H1 (cell line): ENCODE measurements around the gene RFX1. TPM values are rescaled to one million over a fixed set of nuclear protein-coding genes. Genes with fewer than 3 reads are reported as not detected.

ENCODE experiments used
- ASH2L ChIP-seq: fragments of 200-600, 300-600 bp; sonication (generic); IDR thresholded peaks from one replicate; pipeline ENCODE4 v1.7.1; 2017; ENCODE audit warnings: low read length
- HDAC2 ChIP-seq, 2 experiments: fragments of 300-600 bp in 1 of 2; sonication (generic) in 1 of 2; IDR thresholded peaks; 2 replicates each; pipeline ENCODE4 v1.6.1; 2011 to 2012; ENCODE audit warnings: low read depth in 2 of 2, low read length in 2 of 2, mild to moderate bottlenecking in 2 of 2, moderate library complexity in 2 of 2, borderline replicate concordance in 1 of 2, inconsistent platforms in 1 of 2
- MAFK ChIP-seq: IDR thresholded peaks from 2 replicates; pipeline ENCODE4 v1.6.1; 2012; ENCODE audit warnings: low read depth, mild to moderate bottlenecking, improper control_type of control experiment, low read length
- POLR2A ChIP-seq, 2 experiments: IDR thresholded peaks; 1 replicate in 1 of 2; 2 replicates in 1 of 2; pipeline ENCODE4 v1.6.1; 2011; ENCODE audit warnings: low read depth in 2 of 2, low read length in 2 of 2, mild to moderate bottlenecking in 2 of 2; ENCODE audit errors: control extremely low read depth in 1 of 2
- POLR2AphosphoS5 ChIP-seq: IDR thresholded peaks from 2 replicates; pipeline ENCODE4 v1.6.1; 2011; ENCODE audit warnings: low read depth, low read length
- polyA plus RNA-seq, 7 experiments: library from polyadenylated mRNA; depleted of rRNA in 3 of 7; stranded (reverse) in 5 of 7; unstranded in 2 of 7; fragments of >200 nt in 5 of 7; fragments of 200-250 nt in 2 of 7; gene quantifications; 1 replicate in 5 of 7; 2 replicates in 1 of 7; 4 replicates in 1 of 7; pipeline versions ENCODE4 v1.2.1 to v1.2.3, GENCODE V29; 2011 to 2013; ENCODE audit warnings: missing spikeins in 2 of 7, mixed read lengths in 2 of 7
- total RNA-seq: library from RNA; stranded (reverse); fragmentation: NEBNext Ultra II Directional; extraction: Animal tissue kit (Norgen Biotek cat#: 25700); gene quantifications from 2 replicates; pipeline ENCODE4 v1.2.1, GENCODE V29; 2021
- TF ChIP-seq, protein P1 (sequence below): fragments of 300-600 bp; sonication (generic); IDR thresholded peaks from 2 replicates; pipeline ENCODE4 v1.7.1; 2012; ENCODE audit warnings: low read length, moderate library complexity, mild to moderate bottlenecking, inconsistent platforms; ENCODE audit not compliant: insufficient replicate concordance
- TF ChIP-seq, protein P2 (sequence below): IDR thresholded peaks from 2 replicates; pipeline ENCODE4 v1.6.1; 2011; ENCODE audit warnings: low read length, improper control_type of control experiment

Gene RFX1
- total and polyA plus RNA-seq, 2 of the 8 experiments (the other 6 are each of a cell fraction or from before 2014, with no cell fraction given), result 4.9 to 17.0 TPM

DNA sequence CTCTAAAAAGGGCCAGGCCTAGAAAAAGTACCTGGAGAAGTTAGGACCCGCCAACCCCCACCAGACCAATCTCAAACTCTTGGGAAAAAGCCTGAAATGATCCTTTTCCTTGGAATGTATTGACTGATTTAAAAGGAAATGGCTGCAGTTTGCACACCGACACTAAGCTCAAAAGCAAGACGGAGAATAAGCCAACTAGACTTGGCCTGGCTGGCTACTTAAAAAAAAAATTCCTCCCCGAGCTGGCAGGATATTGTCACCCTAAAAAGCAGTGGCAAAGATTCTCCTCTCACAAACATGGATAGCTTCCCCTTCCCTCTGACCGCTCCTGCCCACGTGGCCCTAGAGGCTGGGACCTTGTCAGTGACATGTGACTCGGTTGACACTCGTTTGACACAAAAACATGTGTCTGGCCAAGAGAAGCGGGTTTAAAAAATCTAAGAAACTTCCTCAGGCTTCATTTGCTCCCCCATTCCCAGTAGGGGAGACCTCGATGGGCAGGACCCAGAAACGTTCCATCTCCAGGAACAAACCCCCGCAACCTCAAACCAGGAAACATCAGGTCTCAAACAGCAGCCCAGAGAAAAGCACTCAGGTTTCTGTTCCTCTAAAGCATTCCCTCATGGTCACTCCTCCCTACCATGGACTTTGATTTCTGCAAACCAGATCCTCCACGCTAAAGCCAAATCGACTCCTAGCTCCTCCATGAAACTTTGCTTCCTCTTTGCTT, 1.3 kb downstream of the RFX1 start (continued):
- TF ChIP-seq, protein P1, sequence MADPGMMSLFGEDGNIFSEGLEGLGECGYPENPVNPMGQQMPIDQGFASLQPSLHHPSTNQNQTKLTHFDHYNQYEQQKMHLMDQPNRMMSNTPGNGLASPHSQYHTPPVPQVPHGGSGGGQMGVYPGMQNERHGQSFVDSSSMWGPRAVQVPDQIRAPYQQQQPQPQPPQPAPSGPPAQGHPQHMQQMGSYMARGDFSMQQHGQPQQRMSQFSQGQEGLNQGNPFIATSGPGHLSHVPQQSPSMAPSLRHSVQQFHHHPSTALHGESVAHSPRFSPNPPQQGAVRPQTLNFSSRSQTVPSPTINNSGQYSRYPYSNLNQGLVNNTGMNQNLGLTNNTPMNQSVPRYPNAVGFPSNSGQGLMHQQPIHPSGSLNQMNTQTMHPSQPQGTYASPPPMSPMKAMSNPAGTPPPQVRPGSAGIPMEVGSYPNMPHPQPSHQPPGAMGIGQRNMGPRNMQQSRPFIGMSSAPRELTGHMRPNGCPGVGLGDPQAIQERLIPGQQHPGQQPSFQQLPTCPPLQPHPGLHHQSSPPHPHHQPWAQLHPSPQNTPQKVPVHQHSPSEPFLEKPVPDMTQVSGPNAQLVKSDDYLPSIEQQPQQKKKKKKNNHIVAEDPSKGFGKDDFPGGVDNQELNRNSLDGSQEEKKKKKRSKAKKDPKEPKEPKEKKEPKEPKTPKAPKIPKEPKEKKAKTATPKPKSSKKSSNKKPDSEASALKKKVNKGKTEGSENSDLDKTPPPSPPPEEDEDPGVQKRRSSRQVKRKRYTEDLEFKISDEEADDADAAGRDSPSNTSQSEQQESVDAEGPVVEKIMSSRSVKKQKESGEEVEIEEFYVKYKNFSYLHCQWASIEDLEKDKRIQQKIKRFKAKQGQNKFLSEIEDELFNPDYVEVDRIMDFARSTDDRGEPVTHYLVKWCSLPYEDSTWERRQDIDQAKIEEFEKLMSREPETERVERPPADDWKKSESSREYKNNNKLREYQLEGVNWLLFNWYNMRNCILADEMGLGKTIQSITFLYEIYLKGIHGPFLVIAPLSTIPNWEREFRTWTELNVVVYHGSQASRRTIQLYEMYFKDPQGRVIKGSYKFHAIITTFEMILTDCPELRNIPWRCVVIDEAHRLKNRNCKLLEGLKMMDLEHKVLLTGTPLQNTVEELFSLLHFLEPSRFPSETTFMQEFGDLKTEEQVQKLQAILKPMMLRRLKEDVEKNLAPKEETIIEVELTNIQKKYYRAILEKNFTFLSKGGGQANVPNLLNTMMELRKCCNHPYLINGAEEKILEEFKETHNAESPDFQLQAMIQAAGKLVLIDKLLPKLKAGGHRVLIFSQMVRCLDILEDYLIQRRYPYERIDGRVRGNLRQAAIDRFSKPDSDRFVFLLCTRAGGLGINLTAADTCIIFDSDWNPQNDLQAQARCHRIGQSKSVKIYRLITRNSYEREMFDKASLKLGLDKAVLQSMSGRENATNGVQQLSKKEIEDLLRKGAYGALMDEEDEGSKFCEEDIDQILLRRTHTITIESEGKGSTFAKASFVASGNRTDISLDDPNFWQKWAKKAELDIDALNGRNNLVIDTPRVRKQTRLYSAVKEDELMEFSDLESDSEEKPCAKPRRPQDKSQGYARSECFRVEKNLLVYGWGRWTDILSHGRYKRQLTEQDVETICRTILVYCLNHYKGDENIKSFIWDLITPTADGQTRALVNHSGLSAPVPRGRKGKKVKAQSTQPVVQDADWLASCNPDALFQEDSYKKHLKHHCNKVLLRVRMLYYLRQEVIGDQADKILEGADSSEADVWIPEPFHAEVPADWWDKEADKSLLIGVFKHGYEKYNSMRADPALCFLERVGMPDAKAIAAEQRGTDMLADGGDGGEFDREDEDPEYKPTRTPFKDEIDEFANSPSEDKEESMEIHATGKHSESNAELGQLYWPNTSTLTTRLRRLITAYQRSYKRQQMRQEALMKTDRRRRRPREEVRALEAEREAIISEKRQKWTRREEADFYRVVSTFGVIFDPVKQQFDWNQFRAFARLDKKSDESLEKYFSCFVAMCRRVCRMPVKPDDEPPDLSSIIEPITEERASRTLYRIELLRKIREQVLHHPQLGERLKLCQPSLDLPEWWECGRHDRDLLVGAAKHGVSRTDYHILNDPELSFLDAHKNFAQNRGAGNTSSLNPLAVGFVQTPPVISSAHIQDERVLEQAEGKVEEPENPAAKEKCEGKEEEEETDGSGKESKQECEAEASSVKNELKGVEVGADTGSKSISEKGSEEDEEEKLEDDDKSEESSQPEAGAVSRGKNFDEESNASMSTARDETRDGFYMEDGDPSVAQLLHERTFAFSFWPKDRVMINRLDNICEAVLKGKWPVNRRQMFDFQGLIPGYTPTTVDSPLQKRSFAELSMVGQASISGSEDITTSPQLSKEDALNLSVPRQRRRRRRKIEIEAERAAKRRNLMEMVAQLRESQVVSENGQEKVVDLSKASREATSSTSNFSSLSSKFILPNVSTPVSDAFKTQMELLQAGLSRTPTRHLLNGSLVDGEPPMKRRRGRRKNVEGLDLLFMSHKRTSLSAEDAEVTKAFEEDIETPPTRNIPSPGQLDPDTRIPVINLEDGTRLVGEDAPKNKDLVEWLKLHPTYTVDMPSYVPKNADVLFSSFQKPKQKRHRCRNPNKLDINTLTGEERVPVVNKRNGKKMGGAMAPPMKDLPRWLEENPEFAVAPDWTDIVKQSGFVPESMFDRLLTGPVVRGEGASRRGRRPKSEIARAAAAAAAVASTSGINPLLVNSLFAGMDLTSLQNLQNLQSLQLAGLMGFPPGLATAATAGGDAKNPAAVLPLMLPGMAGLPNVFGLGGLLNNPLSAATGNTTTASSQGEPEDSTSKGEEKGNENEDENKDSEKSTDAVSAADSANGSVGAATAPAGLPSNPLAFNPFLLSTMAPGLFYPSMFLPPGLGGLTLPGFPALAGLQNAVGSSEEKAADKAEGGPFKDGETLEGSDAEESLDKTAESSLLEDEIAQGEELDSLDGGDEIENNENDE, result no peak
- TF ChIP-seq POLR2A (IDR thresholded peaks at IDR 0.05; ENCODE audit: control extremely low read depth in 1 of 2, low read depth in 2 of 2, low read length in 2 of 2) (no peak), MAFK (no peak), HDAC2 (IDR thresholded peaks at IDR 0.05; ENCODE audit: borderline replicate concordance in 1 of 2, low read depth in 2 of 2, low read length in 2 of 2) (no peak), POLR2AphosphoS5 (no peak), ASH2L (no peak)
- TF ChIP-seq, protein P2, sequence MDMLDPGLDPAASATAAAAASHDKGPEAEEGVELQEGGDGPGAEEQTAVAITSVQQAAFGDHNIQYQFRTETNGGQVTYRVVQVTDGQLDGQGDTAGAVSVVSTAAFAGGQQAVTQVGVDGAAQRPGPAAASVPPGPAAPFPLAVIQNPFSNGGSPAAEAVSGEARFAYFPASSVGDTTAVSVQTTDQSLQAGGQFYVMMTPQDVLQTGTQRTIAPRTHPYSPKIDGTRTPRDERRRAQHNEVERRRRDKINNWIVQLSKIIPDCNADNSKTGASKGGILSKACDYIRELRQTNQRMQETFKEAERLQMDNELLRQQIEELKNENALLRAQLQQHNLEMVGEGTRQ, result no peak
